Activated CD8-positive, alpha-beta memory T cell treated with anti-CD3 and anti-CD28 coated beads, Interleukin-2, amount 50 U/mL, for 24 hours (primary cell): Measurements from ENCODE around the gene STAG1.

ENCODE experiments used
- DNase-seq: peaks from one replicate; pipeline ENCODE4 v3.0.0-alpha.2; 2020; ENCODE audit errors: extremely low read depth

Gene STAG1

DNA sequence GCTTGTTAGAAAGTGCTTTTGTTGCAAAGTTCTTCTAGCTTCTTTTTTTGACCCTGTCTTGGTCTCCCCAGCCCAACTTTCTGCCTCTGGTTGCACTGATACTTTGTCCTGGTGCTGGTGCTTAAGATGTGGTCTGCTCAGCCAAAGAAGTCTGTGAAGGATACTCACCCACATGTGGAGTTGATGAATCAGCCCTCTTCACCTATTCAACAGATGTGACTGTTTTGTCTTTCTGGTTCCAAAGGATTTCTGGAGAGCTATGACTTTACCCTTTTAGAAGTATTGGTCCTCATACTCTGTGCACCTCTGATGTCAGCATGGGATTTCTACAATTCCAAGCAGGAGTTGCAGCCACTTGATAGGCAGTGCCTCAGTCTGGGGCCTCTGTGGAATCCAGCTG lies 418.0 kb downstream of the STAG1 start:
- no peak for DNase-seq

DNA sequence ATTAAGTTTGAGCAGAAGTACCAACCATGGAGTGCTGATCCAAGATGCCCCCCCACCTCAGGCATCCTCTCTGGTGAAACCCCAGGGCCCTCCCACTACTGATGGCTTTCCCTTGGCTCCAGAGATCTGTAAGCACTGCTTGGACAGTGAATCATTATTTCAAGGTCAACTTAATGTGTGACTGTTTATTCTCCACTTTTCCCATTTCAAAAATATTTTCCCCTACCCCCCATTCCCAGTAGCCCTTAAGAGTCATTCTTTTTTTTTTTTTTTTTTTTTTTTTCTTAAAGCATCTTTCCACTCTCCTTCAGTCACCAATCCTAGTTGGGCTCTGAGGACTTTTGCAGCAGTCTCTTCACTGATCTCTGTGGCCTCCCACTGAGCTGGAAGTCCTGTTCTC lies 419.4 kb downstream of the STAG1 start:
- no peak for DNase-seq

DNA sequence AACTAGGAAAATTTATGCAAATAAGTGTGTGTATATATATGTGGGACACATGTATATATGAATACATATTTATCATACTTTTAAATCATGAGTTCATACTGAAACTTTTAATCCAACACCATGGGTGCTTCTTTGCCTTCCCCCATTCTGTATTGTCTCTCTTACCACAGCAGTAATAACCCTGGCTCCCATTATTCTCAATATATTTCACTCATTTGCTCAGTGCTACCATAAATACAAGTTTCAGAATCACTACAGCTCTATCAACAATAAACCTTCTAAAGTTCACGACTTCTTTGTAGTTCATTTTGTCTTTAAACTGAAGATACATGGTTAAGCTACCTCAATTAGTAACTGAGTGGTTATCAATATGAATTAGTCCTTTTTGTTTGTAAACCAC lies 419.9 kb downstream of the STAG1 start:
- no peak for DNase-seq

DNA sequence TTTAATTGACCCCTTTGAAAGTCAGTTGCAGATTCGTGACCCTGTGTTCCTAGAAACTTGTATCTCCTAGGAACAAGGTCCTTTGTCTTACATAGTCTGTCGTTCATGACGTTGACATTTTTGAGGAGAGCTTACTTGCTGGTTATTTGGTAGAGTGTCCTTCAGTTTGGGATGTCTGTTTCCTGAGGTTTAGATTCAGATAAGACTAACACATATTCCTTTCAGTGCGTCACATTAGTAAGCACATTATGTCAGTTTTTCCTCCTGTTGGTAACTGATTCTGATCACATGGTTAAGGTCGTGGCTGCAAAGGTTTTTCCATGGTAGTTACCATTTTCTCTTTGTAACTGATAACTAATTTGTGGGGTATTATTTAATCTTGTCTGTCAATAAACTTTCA lies 421.3 kb downstream of the STAG1 start:
- DNase-seq, result no peak

DNA sequence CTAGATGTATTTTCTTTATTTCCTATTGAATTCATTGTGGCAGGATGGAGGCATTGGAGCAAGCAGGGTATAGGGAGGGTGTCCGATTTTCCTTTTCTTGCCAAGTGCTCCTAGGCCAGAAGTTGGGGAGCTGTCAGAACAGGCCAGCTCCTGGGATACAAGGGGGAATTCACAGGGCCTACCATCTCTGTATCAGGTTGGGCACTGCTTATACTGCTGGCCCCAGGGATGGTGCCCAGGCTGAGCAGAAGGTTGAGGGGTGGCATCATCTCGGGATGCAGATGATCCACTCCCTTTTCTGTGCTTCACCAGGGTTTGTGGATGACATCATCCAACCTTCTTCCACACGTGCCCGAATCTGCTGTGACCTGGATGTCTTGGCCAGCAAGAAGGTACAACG lies 422.6 kb downstream of the STAG1 start:
- DNase-seq, result no peak

DNA sequence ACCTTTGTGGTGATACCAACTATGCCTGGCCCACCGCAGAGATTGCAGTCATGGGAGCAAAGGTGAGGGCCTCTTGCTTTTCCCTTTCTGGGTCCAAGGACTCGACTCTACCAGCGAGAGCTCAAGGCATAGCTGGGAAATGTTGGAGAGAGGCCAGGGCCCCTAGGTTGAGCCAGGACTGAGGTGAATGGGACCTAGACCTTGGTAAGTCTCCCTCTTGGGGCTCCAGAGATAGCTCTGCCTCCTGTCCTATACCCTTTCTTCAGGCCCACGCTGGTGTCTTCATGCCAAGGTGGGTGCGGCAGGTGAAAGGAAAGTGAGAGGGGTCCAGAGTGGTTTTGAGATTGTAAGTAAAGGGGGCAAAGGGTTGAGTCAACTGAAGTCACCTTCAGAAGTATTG lies 424.5 kb downstream of the STAG1 start:
- no peak for DNase-seq

DNA sequence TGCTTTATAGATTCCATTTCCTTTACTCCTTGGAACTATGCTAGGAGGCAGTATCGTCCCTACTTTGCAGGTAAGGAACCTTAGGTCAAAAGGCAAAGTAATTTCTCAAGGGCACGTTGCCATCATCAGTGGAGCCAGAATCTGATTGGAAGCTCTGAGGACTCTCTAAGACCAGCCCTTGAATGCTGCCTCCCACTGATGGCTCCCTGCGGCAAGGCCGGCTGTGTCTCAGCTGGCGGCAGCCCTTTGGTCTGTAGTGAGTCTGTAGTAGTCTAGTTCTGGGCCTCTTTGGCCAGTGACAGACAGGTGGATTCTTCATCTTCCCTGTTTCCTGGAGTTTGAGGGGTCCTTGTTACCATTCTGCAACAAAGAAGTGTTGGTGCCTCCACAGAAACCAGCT lies 425.9 kb downstream of the STAG1 start:
- no peak for DNase-seq

DNA sequence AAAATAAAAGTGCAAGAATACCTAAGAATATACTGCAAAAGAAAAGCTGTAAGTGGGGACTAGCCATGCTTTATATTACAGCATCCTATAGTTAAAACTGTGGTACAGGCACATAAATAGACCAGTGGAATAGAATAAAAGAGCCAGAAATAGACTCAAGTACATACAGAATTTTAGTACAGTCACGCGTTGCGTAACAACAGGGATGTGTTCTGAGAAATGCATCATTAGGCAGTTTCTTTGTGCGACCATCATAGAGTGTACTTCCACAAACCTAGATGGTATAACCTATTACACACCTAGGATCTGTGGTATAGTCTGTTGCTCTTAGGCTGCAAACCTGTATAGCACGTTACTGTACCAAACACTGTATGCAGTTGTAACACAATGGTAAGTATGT lies 440.2 kb downstream of the STAG1 start:
- no peak for DNase-seq

DNA sequence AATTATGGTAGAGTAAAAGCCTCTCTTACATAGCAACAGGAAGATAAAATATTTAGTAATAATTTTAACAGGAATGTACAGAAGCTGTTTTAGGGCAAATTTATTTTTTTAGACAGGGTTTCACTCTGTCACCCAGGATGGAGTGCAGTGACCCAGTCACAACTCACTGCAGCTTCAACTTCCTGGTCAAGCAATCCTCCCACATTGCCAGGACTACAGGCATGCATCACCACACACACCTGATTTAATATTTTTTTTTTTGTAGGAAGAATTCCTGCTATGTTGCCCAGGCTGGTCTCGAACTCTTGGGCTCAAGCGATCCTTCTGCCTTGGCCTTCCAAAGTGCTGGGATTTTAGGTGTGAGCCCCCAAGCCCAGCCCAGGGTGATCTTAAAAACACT lies 440.9 kb downstream of the STAG1 start:
- no peak for DNase-seq

DNA sequence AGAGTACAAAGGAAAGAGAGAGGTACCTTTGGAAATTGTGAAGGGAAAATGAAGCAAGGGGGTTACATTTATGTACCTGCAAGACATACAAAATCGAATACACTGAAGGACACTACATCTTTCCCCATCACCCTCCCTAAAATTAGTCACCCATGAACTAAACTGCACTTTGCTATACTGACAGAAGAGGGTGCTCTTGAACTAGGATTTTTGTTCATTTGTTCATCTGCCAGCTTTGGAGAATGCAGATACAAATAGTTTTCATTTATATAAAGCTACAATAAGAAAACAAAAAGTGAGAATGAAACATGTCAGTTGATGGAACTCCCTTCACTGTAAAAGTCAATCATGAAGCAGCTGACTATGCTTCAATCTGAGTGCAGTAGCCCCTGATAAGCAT lies 446.3 kb downstream of the STAG1 start:
- DNase-seq, result no peak

DNA sequence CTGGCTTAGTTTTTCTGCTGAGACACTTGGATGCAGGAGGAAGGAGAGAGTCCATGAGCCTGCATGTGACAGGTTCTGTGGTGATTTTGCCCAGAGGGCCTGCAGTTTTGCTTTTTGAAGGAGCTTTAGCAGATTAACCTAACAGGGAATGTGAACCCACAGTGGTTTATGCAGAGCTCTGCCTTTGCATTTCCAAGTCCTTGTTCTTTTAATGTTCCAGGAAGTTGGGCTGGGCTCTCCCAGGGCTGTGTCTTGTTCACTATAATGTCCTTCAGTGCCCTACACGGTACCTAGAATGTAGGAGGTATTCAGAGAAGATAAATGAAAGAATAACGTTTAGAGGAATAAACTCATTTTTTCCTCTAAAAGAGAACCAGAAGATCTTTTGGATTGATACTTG lies 451.7 kb downstream of the STAG1 start:
- no peak for DNase-seq

DNA sequence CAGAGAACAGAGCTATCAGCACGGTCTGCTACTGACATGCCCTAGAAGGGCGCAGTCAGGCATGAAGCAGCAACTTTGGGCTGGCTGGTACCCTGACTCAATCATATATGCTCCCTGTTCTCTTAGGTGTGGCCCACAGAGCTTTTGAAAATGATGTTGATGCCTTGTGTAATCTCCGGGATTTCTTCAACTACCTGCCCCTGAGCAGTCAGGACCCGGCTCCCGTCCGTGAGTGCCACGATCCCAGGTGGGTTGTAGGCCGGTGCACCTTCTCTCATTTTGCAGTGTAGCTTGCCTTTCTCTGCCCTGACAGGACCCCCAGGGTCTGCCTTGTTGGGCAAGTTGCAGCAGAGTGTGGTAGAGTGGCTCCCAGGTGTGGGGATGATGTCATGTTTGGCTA lies 454.4 kb downstream of the STAG1 start:
- DNase-seq, result no peak

DNA sequence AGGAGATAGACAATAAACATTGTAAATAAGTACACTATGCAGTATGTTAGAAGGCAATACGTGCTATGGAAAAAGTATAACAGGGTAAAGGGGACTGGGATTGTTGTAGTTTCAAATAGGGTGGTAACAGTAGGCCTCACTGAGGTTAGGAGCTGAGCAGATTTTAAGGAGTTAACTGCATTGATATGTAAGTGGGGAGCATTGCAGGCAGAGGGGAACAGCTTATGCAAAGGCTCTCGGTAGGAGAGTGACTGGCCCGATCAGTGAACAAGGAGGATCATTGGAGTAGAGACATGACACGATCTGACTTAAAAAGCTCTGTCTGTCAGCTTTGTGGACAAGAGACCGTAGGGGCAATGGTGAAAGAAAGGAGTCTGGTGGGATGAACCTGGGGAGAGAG lies 455.2 kb downstream of the STAG1 start:
- DNase-seq, result no peak

DNA sequence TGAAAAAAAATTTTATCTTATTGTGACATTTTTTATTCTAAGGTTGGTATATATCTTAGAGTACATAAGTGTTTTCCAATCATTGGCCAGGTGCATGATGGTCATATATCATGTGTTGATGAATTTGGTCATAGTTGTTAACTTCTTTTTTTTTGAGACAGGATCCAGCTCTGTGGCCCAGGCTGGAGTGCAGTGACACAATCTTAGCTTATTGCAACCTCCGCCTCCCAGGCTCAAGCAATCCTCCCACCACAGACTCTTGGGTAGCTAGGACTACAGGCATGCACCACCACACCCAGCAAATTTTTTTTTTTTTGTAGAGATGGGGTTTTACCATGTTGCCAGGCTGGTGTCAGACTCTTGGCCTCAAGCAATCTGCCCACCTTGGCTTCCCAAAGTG lies 458.0 kb downstream of the STAG1 start:
- no peak for DNase-seq

DNA sequence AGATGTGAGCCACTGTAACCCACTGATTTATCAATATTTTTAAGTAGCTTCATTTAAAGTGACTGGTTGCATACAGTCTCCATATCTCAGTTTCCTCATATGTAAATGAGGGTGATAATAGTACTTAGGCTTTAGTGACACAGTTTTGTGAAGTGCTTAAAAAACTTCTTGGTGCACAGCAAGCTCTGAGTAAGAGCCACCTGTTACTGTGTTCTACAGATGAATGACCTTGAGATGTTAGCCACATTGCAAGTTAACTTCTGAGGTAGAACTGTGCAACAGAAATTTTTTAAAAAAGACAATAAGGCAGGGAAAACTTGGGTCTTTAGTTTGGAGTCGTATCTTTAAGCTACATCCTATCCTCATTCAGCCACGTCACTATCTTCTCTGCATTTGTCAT lies 458.9 kb downstream of the STAG1 start:
- no peak for DNase-seq

DNA sequence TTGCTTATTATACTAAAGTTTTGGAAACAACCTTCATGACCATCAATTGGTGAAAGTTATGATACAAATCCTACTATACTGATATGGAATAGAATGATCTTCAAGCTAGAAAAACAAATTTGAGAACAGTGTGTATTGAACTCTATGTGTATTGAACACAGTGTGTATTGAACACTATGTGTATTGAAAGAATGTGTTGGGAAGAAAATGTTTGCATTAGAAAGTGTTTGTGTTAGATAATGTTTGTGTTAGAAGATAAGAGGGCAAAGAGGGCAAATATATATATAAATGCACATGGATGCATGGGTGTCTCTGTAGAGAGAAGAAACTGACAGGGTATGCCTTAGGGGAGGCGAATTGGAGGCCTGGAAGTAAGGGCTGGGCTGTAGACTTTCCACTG lies 459.7 kb downstream of the STAG1 start:
- DNase-seq, result no peak

DNA sequence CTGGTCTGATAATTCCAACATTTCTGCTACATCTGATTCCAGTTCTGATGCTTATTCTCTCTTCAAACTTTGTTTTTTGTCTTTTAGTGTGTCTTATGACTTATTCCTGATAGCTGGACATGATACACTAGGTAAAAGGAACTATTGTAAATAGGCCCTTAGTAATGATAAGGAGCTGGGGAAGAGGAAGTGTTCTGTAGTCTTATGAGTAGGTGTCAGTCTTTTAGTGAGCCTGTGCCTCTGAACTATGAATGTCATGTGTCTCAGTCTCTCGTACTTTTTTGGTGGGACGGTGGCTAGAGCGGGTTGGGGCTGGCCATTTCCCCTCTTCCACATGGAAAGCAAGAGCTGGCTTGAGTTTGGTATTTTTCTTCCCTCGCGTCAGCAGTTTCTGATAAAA lies 460.9 kb downstream of the STAG1 start:
- no peak for DNase-seq
